WTC11 (cell line): ENCODE measurements around the gene ANKRD33B. TPM values are rescaled to one million over a fixed set of nuclear protein-coding genes. Genes with fewer than 3 reads are reported as not detected.

Source experiments
- ATAC-seq: fragments of 200-7000 bp; cut with Tn5 transposase; 2 replicates; pipeline ENCODE4 v1.10.0; 2021; ENCODE audit warnings: mild to moderate bottlenecking, moderate library complexity
- CTCF ChIA-PET: fragments of 300-600 bp; sonication (Branson Sonifier 250); formaldehyde crosslinking; loops from one replicate; lab custom pipeline; 2021; ENCODE audit warnings: antibody characterized with exemption; lab: Charles Lee
- POLR2A ChIA-PET: fragments of 350-600 bp; sonication (Branson Sonifier 250); formaldehyde crosslinking; loops from one replicate; lab custom pipeline; 2021; ENCODE audit warnings: antibody characterized with exemption; lab: Charles Lee
- DNase-seq: peaks from one replicate; pipeline ENCODE4 v3.0.0; 2021; ENCODE audit warnings: low spot score
- H3K27ac Mint-ChIP-seq: 2 replicates; pipeline ENCODE4 v1.8.0; 2021; ENCODE audit warnings: mixed read lengths
- H3K27me3 Mint-ChIP-seq: 2 replicates; pipeline ENCODE4 v1.8.0; 2021; ENCODE audit warnings: low read depth, mild to moderate bottlenecking, moderate library complexity, mixed read lengths
- H3K36me3 Mint-ChIP-seq: 2 replicates; pipeline ENCODE4 v1.8.0; 2021; ENCODE audit warnings: mixed read lengths
- H3K4me1 Mint-ChIP-seq: 2 replicates; pipeline ENCODE4 v1.8.0; 2022; ENCODE audit warnings: mixed read lengths
- H3K4me3 Mint-ChIP-seq: 2 replicates; pipeline ENCODE4 v1.8.0; 2021; ENCODE audit warnings: mild to moderate bottlenecking, moderate library complexity, mixed read lengths
- H3K9me3 Mint-ChIP-seq: 2 replicates; pipeline ENCODE4 v1.8.0; 2021; ENCODE audit warnings: mixed read lengths
- AR ChIP-seq: fragments of 250-450 bp; sonication (Bioruptor Pico); IDR thresholded peaks from 2 replicates; pipeline ENCODE4 v1.9.0; 2021; ENCODE audit warnings: mild to moderate bottlenecking
- CREB1 ChIP-seq: sonication (generic); formaldehyde crosslinking; IDR thresholded peaks from 2 replicates; pipeline ENCODE4 v1.8.0; 2023; ENCODE audit warnings: mild to moderate bottlenecking, missing genetic modification reagents
- E2F1 ChIP-seq: sonication (generic); formaldehyde crosslinking; IDR thresholded peaks from 2 replicates; pipeline ENCODE4 v1.8.0; 2022; ENCODE audit warnings: mild to moderate bottlenecking, missing genetic modification reagents
- E2F5 ChIP-seq: sonication (generic); formaldehyde crosslinking; IDR thresholded peaks from 2 replicates; pipeline ENCODE4 v1.8.1; 2022; ENCODE audit warnings: mild to moderate bottlenecking, moderate library complexity, missing genetic modification reagents
- EMX1 ChIP-seq: fragments of 250-450 bp; sonication (Bioruptor Pico); IDR thresholded peaks from 2 replicates; pipeline ENCODE4 v1.8.0; 2021; ENCODE audit warnings: mild to moderate bottlenecking
- ETV6 ChIP-seq: sonication (generic); formaldehyde crosslinking; IDR thresholded peaks from 2 replicates; pipeline ENCODE4 v1.8.1; 2022; ENCODE audit warnings: mild to moderate bottlenecking, missing genetic modification reagents
- FOXK1 ChIP-seq: sonication (generic); formaldehyde crosslinking; IDR thresholded peaks from 2 replicates; pipeline ENCODE4 v1.8.0; 2022; ENCODE audit warnings: mild to moderate bottlenecking, moderate library complexity, missing genetic modification reagents
- HMGA2 ChIP-seq: fragments of 250-450 bp; sonication (Bioruptor Pico); IDR thresholded peaks from 2 replicates; pipeline ENCODE4 v1.4.0; 2021; ENCODE audit warnings: mild to moderate bottlenecking, moderate library complexity
- IRF2 ChIP-seq: sonication (generic); formaldehyde crosslinking; IDR thresholded peaks from 2 replicates; pipeline ENCODE4 v1.8.0; 2022; ENCODE audit warnings: low read depth, missing genetic modification reagents, borderline replicate concordance
- MXD4 ChIP-seq: fragments of 250-450 bp; sonication (Bioruptor Pico); IDR thresholded peaks from 2 replicates; pipeline ENCODE4 v1.8.0; 2021; ENCODE audit warnings: mild to moderate bottlenecking, moderate library complexity, borderline replicate concordance
- MYBL2 ChIP-seq: sonication (generic); formaldehyde crosslinking; IDR thresholded peaks from 2 replicates; pipeline ENCODE4 v1.8.1; 2023; ENCODE audit warnings: mild to moderate bottlenecking, moderate library complexity, missing genetic modification reagents
- NR3C1 ChIP-seq: sonication (generic); formaldehyde crosslinking; conservative IDR thresholded peaks from 2 replicates; pipeline ENCODE4 v1.8.1; 2023; ENCODE audit warnings: low read depth, mild to moderate bottlenecking, missing genetic modification reagents
- PRRX2 ChIP-seq: fragments of 250-450 bp; sonication (Bioruptor Pico); IDR thresholded peaks from 2 replicates; pipeline ENCODE4 v1.8.0; 2021; ENCODE audit warnings: mild to moderate bottlenecking
- USF2 ChIP-seq: sonication (generic); formaldehyde crosslinking; IDR thresholded peaks from 2 replicates; pipeline ENCODE4 v1.8.1; 2023; ENCODE audit warnings: mild to moderate bottlenecking, missing genetic modification reagents, moderate library complexity
- ZBTB21 ChIP-seq: sonication (generic); formaldehyde crosslinking; IDR thresholded peaks from 2 replicates; pipeline ENCODE4 v1.8.1; 2023; ENCODE audit warnings: mild to moderate bottlenecking, missing genetic modification reagents, borderline replicate concordance
- ZNF219 ChIP-seq: sonication (generic); formaldehyde crosslinking; IDR thresholded peaks from 2 replicates; pipeline ENCODE4 v1.8.0; 2023; ENCODE audit warnings: missing genetic modification reagents, mild to moderate bottlenecking, borderline replicate concordance
- ZNF317 ChIP-seq: sonication (generic); formaldehyde crosslinking; IDR thresholded peaks from 2 replicates; pipeline ENCODE4 v1.8.1; 2023; ENCODE audit warnings: low read depth, mild to moderate bottlenecking, moderate library complexity, missing genetic modification reagents, borderline replicate concordance
- ZNF416 ChIP-seq: fragments of 250-450 bp; sonication (Bioruptor Pico); IDR thresholded peaks from 2 replicates; pipeline ENCODE4 v1.9.0; 2021; ENCODE audit warnings: mild to moderate bottlenecking, inconsistent platforms
- total RNA-seq: library from RNA; stranded (reverse); gene quantifications from 3 replicates; pipeline ENCODE4 v1.2.3, GENCODE V29; 2021
- TF ChIP-seq, protein P1 (sequence below): sonication (generic); formaldehyde crosslinking; IDR thresholded peaks from 2 replicates; pipeline ENCODE4 v1.8.1; 2023; ENCODE audit warnings: mild to moderate bottlenecking, moderate library complexity, missing genetic modification reagents
- TF ChIP-seq, protein P2 (sequence below): sonication (generic); formaldehyde crosslinking; IDR thresholded peaks from 2 replicates; pipeline ENCODE4 v1.8.1; 2023; ENCODE audit warnings: mild to moderate bottlenecking, missing genetic modification reagents, moderate library complexity

The ANKRD33B gene
- total RNA-seq, 1 experiment from 2014 or later, result 9.2 TPM

GRCh38 chr5:10578293-10578665 is 14.4 kb downstream of the ANKRD33B start:
- H3K36me3 Mint-ChIP-seq, result no peaks in the 10 kb centered on the region
- CTCF ChIA-PET, result interaction anchor here (4.3 kb wide), 1 partner anchor 49 kb away, joined by 21 read pairs; no protein-coding TSS in a partner anchor
- H3K4me1 Mint-ChIP-seq, result peaks cover 12% of the 10 kb centered on the region
- no peak for TF ChIP-seq ZBTB21 (CRISPR knock-in tag)
- TF ChIP-seq MXD4 (CRISPR knock-in tag), result no peak
- TF ChIP-seq, protein P1, sequence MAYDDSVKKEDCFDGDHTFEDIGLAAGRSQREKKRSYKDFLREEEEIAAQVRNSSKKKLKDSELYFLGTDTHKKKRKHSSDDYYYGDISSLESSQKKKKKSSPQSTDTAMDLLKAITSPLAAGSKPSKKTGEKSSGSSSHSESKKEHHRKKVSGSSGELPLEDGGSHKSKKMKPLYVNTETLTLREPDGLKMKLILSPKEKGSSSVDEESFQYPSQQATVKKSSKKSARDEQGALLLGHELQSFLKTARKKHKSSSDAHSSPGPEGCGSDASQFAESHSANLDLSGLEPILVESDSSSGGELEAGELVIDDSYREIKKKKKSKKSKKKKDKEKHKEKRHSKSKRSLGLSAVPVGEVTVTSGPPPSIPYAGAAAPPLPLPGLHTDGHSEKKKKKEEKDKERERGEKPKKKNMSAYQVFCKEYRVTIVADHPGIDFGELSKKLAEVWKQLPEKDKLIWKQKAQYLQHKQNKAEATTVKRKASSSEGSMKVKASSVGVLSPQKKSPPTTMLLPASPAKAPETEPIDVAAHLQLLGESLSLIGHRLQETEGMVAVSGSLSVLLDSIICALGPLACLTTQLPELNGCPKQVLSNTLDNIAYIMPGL (CRISPR knock-in tag), result no peak
- TF ChIP-seq, protein P2, sequence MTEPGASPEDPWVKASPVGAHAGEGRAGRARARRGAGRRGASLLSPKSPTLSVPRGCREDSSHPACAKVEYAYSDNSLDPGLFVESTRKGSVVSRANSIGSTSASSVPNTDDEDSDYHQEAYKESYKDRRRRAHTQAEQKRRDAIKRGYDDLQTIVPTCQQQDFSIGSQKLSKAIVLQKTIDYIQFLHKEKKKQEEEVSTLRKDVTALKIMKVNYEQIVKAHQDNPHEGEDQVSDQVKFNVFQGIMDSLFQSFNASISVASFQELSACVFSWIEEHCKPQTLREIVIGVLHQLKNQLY (CRISPR knock-in tag), result no peak
- TF ChIP-seq ZNF317 (CRISPR knock-in tag), result no peak
- TF ChIP-seq ETV6 (CRISPR knock-in tag), result no peak
- H3K9me3 Mint-ChIP-seq, result no peaks in the 10 kb centered on the region
- DNase-seq, result no peak
- no peaks in the 10 kb centered on the region for H3K27me3 Mint-ChIP-seq
- ATAC-seq, result no peak
- POLR2A ChIA-PET, result interaction anchor here (0.6 kb wide), 1 partner anchor 42 kb away, joined by 3 read pairs; no protein-coding TSS in a partner anchor
- no peak overlapping the region for H3K4me3 Mint-ChIP-seq
- no peak overlapping the region for H3K27ac Mint-ChIP-seq

DNA sequence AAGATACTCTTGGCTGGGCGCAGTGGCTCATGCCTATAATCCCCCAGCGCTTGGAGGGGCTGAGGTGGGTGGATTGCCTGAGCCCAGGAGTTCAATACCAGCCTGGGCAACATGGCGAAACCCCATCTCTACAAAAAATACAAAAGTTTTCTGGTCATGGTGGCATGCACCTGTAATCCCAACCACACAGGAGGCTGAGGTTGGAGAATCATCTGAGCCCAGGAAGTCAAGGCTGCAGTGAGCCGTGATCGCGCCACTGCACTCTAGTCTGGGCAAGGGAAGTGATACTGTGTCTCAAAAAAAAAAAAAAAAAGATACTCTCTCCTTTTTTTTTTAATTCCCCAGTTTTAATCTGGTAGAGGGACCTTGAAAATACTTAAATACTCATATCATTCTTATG is 15.0 kb downstream of the ANKRD33B start:
- no peaks in the 10 kb centered on the region for H3K36me3 Mint-ChIP-seq
- ATAC-seq (no peak), DNase-seq (no peak)
- H3K4me3 Mint-ChIP-seq, result no peak overlapping the region
- TF ChIP-seq EMX1, result no peak
- no peak for TF ChIP-seq E2F5 (CRISPR knock-in tag)
- no peak for TF ChIP-seq FOXK1 (CRISPR knock-in tag)
- no peak for TF ChIP-seq CREB1 (CRISPR knock-in tag)
- H3K27ac Mint-ChIP-seq, result no peak overlapping the region
- no peaks in the 10 kb centered on the region for H3K27me3 Mint-ChIP-seq
- POLR2A ChIA-PET, result no interaction called here
- H3K4me1 Mint-ChIP-seq, result peaks cover 15% of the 10 kb centered on the region
- CTCF ChIA-PET, result interaction anchor here (4.3 kb wide), 1 partner anchor 49 kb away, joined by 21 read pairs; no protein-coding TSS in a partner anchor
- no peaks in the 10 kb centered on the region for H3K9me3 Mint-ChIP-seq

DNA sequence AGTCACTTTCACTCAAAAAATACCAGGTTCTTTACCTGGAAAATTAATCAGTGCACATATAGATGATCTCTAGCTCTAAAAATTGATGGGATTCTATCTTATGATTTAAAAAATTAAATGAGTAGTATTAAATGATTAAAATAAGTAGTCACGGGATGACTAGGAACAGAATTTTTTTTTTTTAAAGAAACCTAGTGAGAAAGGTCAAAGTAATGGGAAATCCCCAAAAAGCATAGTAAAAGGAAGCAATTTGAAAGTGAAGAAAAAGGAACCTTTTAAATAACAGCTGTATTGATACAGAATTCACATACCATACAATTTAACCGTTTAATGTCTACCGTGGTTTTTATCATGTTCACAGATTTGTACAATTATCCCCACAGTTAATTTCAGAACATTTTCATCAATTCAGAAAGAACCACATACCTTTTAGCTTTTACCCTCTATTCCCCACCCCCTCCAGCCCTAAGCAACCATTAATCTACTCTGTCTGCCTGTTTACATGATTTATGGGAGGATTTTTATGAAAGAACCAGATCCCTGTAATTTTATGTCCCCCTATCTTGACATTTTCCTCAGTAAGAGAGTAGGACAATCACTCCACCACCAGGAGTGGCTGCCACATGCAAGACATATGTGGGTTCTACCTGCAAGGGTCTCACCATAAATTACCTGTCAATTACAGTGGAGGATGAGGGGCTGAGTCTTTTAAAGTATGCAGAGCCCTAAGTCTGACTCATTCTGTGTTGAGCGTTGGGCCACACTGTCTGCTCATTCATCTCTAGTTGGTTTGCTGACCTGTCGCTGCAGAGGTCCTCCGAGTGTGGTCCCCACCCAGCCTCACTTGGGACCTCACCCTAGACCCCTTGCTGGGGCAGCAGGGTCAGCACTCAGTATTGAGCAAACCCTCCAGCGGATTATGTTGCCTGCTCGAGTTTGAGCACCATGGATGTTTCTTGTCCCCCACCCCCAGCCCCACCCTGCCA is 16.0 kb downstream of the ANKRD33B start:
- H3K9me3 Mint-ChIP-seq, result no peaks in the 10 kb centered on the region
- DNase-seq, result no peak
- no peak for TF ChIP-seq USF2 (CRISPR knock-in tag)
- no peak for TF ChIP-seq NR3C1 (CRISPR knock-in tag)
- TF ChIP-seq MYBL2 (CRISPR knock-in tag), result no peak
- TF ChIP-seq E2F1 (CRISPR knock-in tag), result no peak
- TF ChIP-seq HMGA2 (CRISPR knock-in tag), result no peak
- TF ChIP-seq IRF2, result no peak
- TF ChIP-seq PRRX2, result no peak
- no peak for TF ChIP-seq ZNF219 (CRISPR knock-in tag)
- no peak for TF ChIP-seq ZNF317 (CRISPR knock-in tag)
- no peak for TF ChIP-seq AR (CRISPR knock-in tag)
- no peak for TF ChIP-seq ZNF416 (CRISPR knock-in tag)
- TF ChIP-seq, all 79 proteins: peak for 0
- ChIA-PET POLR2A (no interaction called here), CTCF (no interaction called here)
- Mint-ChIP-seq H3K4me3 (no peak overlapping the region), H3K27ac (no peak overlapping the region), H3K27me3 (no peaks in the 10 kb centered on the region), H3K4me1 (peaks cover 18% of the 10 kb centered on the region), H3K36me3 (no peaks in the 10 kb centered on the region)
- ATAC-seq, result no peak
